ENCODE measurements around the gene TOLLIP. TPM values are rescaled to one million over a fixed set of nuclear protein-coding genes. Genes with fewer than 3 reads are reported as not detected.

Gene TOLLIP
- total RNA-seq, 1 donor from 2014 or later: 49.9 TPM

DNA sequence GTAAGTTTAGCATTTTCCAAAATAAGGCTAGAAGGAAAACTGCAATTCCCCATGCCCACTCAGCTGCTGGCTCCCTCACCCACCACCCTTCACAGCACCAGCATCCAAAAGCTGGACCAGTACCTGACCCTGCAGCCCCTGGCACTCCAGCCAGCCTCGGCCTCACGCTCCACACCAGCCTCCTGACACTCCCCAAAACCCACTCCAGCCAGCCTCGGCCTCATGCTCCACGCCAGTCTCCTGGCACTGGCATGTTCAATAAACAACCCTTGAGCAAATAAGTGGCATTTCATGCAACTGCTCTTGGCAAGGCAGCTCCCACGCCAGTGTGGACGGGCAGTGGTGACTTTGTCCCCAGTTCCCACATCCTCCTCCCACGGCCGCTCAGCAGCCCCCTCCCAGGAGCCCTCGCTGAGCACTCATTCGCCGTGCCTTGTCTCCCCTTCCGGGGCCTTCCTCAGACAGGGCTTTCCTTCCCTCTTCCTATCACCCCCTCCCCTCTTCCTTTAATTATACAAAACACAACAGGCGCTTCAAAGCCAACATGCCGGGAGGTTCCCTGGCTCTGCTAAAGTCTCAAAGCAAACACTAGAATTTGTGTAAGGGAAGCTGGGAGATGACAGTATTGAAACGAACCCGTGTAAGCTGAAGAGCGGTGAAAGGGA is 6.8 kb downstream of the TOLLIP start:
- DNase-seq (no peak), ATAC-seq (ENCODE audit: poor library complexity) (no peak)
- intact Hi-C loops (cut with DNase I): loop anchor here (10.0 kb wide), 2 partner anchors 232 to 272 kb away; partner anchors contain the start of gene DUSP8

- intact Hi-C loops (cut with DNase I): loop anchor here (10.0 kb wide), 2 partner anchors 233 to 273 kb away; partner anchors contain the start of gene DUSP8
- DNase-seq (no peak), ATAC-seq (ENCODE audit: poor library complexity) (no peak)
Measured at GRCh38 chr11:1302041-1302460, 7.4 kb downstream of the TOLLIP start.

- no peak for DNase-seq
- no peak for ATAC-seq (ENCODE audit: poor library complexity)
- intact Hi-C loops (cut with DNase I): loop anchor here (10.0 kb wide), 2 partner anchors 233 to 273 kb away; partner anchors contain the start of gene DUSP8
Measured at GRCh38 chr11:1301220-1302000, 8.0 kb downstream of the TOLLIP start.

DNA sequence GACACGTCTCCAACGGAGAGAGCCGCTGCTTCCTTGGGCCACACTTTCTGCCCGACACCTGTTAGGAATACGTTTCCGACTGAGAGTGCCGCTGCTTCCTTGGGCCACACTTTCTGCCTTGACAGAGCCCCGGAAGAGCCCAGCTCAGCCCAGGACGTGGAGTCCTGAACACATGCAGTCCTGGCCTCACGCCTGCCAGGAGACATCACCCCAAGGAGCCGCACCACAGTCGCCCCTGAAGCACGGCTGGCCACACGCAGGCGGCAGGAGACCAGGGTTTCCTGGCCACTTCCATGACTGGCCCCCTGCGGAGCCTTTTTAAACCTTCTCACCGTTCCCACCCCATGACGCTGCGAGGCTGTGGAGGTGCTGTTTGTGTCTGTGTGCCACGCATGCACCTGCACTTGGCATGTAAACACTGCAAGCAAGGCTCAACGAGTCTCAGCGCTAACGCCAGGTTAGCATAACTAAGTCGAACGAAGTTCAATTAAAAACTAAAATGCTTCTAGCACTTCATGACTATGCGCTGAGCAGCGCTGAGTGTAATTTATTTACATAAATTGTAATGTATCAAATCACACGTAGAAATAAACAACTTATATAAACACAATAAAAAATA is 8.8 kb downstream of the TOLLIP start:
- intact Hi-C loops (cut with DNase I): loop anchor here (10.0 kb wide), 2 partner anchors 234 to 274 kb away; partner anchors contain the start of gene DUSP8
- DNase-seq (no peak), ATAC-seq (ENCODE audit: poor library complexity) (no peak)

GRCh38 chr11:1300121-1300520 is 9.3 kb downstream of the TOLLIP start:
- ATAC-seq (ENCODE audit: poor library complexity) (no peak), DNase-seq (no peak)
- intact Hi-C loops (cut with DNase I): loop anchor here (10.0 kb wide), 2 partner anchors 235 to 275 kb away; partner anchors contain the start of gene DUSP8

DNA sequence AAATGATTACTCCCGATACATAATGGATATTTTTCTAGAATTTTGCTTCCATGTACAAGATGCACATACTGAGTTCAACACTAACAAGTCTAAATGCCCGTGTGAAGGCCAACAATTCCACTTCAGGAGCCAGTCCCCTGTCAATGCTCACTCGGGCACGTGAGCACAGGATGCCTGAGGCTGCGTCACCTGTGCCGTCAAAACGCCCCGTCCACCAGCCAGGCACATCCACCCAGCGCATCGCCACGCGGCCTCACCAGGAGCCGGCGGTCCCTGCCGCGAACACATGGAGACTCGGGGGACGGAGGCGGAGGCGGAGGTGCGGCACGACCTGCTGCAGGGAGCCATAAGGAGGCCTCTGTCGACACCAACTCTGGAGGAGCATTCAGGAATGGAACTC is 9.8 kb downstream of the TOLLIP start:
- no peak for ATAC-seq (ENCODE audit: poor library complexity)
- intact Hi-C loops (cut with DNase I): loop anchor here (10.0 kb wide), 2 partner anchors 235 to 275 kb away; partner anchors contain the start of gene DUSP8

DNA sequence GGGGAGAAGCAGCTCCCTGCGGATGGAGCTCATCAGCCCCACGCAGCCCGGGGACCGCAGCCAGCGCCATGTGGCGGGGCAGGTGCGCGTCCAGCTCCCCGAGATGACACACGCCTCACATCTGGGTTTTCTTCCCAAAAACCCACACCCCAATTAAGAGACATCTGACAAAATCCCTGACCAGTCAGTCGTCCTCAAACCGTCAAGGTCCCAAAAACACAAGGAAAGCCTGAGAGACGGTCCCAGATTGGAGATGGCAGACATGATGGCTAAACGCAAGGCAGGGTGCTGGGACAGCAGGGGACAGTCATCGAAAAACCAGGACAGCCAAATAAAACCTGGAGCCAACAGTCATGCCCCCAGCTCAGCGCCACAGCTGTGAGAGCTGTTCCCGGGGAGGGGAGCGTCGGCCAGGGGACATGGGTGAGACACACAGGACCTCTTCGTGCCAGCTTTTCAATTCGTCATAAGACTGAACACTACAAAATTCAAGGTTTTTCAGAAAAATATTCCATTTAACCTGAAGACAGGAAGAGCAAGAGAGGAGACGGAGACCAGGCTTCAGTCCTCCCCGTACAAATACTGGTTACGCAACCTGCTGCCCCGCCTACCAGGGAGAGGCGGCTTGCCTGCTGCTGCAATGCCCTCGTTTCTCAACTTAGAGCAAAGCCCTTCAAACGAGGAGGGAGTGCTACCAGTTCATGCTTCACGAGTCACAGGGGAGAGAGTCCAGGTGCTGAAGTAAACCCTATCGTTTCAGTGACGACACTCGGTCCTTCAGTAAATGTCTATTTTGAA is 10.5 kb downstream of the TOLLIP start:
- ATAC-seq (ENCODE audit: poor library complexity): peak; percentile 91
- intact Hi-C loops (cut with DNase I): no loop called here
- DNase-seq: peak; percentile 91

More for the DNA sequence above, 9.8 kb downstream of the TOLLIP start:
- no peak for DNase-seq

DNA sequence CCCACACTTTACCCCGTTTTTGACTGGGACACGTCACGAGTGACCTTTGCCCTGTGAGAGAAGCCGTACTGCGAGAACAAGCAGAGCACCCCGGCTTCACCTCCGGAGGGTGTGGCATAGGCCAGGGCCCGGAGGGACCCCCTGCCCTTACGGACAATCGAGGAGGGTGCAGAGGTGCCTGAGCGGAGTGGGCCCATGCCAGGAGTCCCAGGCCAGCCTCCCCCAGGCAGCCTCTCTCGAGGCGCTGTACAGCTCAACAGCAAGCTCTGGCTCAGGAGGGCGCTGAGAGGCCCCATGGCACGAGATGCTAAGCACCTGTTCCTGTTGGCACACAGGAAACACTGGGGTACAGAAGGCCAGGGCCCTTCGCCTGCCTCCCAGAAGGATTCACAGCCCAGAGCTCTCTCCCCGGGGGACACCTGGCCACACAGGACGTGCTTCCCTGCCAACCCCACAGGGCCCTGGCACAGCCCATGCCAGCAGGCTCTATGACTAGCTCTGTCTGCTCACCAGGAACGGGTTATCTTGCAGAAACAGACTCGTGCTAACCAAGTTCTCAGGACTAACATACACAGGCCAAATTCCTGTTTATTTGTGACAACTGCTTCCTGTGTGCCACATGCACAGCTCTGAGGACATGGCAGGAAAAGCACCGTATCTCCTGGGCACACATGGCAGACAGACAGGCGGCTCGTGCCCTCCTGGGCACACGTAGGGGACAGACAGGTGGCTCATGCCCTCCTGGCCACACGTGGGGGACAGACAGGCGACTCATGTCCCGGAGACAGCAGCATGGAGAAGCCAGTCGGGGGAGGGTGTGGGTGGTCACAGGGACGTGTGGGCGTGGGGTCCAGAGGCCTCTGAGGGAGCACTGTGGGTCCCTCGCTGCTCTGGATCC is 11.6 kb downstream of the TOLLIP start:
- ATAC-seq (ENCODE audit: poor library complexity): peak; percentile 56
- intact Hi-C loops (cut with DNase I): no loop called here
- no peak for DNase-seq

GRCh38 chr11:1297011-1297575 is 12.3 kb downstream of the TOLLIP start:
- ATAC-seq (ENCODE audit: poor library complexity): no peak

DNA sequence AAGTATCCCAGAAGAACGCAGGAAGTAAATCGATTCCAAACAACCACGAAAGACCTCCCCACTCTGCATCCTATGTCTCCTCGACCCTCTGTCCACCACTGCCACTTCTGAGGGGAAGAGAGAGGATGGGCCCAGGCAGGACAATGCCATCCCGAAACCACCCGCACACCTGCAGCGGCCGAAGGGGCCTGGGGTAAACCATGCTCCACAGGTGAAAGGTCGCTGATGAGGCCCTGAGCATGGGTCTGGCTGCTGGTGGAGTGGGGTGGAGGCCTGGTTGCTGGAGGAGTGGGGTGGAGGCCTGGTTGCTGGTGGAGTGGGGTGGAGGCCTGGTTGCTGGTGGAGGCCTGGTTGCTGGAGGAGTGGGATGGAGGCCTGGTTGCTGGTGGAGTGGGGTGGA is 13.1 kb downstream of the TOLLIP start:
- DNase-seq (no peak), ATAC-seq (ENCODE audit: poor library complexity) (no peak)
- intact Hi-C loops (cut with DNase I): no loop called here

More at GRCh38 chr11:1297011-1297575, 12.3 kb downstream of the TOLLIP start:
- no peak for DNase-seq
- intact Hi-C loops (cut with DNase I): no loop called here

- DNase-seq (no peak), ATAC-seq (ENCODE audit: poor library complexity) (no peak)
- intact Hi-C loops (cut with DNase I): no loop called here
Measured at GRCh38 chr11:1295591-1295990, 13.8 kb downstream of the TOLLIP start.

GRCh38 chr11:1295086-1295485 is 14.3 kb downstream of the TOLLIP start:
- ATAC-seq (ENCODE audit: poor library complexity) (no peak), DNase-seq (no peak)
- intact Hi-C loops (cut with DNase I): no loop called here

DNA sequence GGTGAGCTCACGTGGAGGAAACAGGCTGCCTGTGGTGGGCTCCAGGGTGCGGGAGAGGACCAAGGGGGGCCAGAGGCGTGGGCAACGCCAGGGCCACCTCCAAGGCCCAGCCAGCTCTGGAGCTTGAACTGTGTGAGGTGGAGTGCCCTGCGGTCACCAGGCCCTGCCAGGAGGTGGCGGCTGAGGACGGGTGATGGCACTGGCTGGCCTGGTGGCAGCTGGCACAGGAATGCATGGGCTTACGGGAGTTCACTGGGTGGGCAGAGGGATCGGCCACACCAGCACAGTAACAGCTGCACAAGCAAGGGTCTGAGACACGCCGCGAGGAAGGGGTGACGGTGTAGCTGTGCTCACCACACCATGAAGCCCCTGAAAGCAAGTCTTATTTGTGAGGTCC is 15.8 kb downstream of the TOLLIP start:
- DNase-seq (no peak), ATAC-seq (ENCODE audit: poor library complexity) (no peak)
- intact Hi-C loops (cut with DNase I): no loop called here

- intact Hi-C loops (cut with DNase I): no loop called here
- DNase-seq: no peak
- ATAC-seq (ENCODE audit: poor library complexity): no peak
Measured at GRCh38 chr11:1292644-1293618, 16.5 kb downstream of the TOLLIP start.

GRCh38 chr11:1292018-1292643 is 17.3 kb downstream of the TOLLIP start:
- ATAC-seq (ENCODE audit: poor library complexity): no peak
- no peak for DNase-seq
- intact Hi-C loops (cut with DNase I): no loop called here
